Esophagus muscularis mucosa (tissue), 4 donors: Measurements from ENCODE around the gene HGD. TPM values are rescaled to one million over a fixed set of nuclear protein-coding genes. Genes with fewer than 3 reads are reported as not detected.
"Not testable (repeated sequence)": the region's sequence is repeated elsewhere in the genome, so short reads cannot be mapped to it uniquely, and the experiment has no call there.

Source experiments
- DNase-seq: peaks from one replicate; pipeline ENCODE4 v3.0.0-alpha.2; 2017; ENCODE audit errors: extremely low spot score
- H3K27ac ChIP-seq, 4 donors: fragments of 200-600 bp; sonication (generic); replicated peaks in 1 of 4; 1 replicate in 3 of 4; 2 replicates in 1 of 4; pipeline ENCODE4 v1.5.1; 2016 to 2019; ENCODE audit warnings: mild to moderate bottlenecking in 1 of 4
- H3K27me3 ChIP-seq, 4 donors: fragments of 200-600 bp; sonication (generic); one replicate each; pipeline versions ENCODE4 v1.5.1 to v1.6.0; 2016 to 2019
- H3K36me3 ChIP-seq, 4 donors: fragments of 200-600 bp; sonication (generic); one replicate each; pipeline ENCODE4 v1.5.1; 2016 to 2019
- H3K4me1 ChIP-seq, 4 donors: fragments of 200-600 bp; sonication (generic); one replicate each; pipeline ENCODE4 v1.5.1; 2016 to 2019
- H3K4me3 ChIP-seq, 4 donors: fragments of 200-600 bp; sonication (generic); 1 replicate in 2 of 4; 2 replicates in 2 of 4; pipeline ENCODE4 v1.5.1; 2016 to 2019; ENCODE audit warnings: mild to moderate bottlenecking in 4 of 4, moderate library complexity in 1 of 4
- H3K9me3 ChIP-seq, 4 donors: fragments of 200-600 bp; sonication (generic); 1 replicate in 3 of 4; 2 replicates in 1 of 4; pipeline ENCODE4 v1.5.1; 2016 to 2019
- CTCF ChIP-seq, 3 experiments: fragments of 200-600 bp in 2 of 3; fragments of 450-650 bp in 1 of 3; sonication (generic) in 2 of 3; IDR thresholded peaks; one replicate each; pipeline ENCODE4 v1.5.1; 2017 to 2019; ENCODE audit warnings: antibody characterized with exemption in 3 of 3, mild to moderate bottlenecking in 2 of 3, moderate library complexity in 1 of 3
- EP300 ChIP-seq: sonication (generic); formaldehyde crosslinking; IDR thresholded peaks from one replicate; pipeline ENCODE4 v1.6.1; 2017; ENCODE audit warnings: antibody characterized with exemption
- POLR2A ChIP-seq: fragments of 450-650 bp; IDR thresholded peaks from one replicate; pipeline ENCODE4 v1.6.1; 2017; ENCODE audit warnings: antibody characterized with exemption, moderate library complexity, mild to moderate bottlenecking, low read depth
- POLR2AphosphoS5 ChIP-seq, 2 donors: sonication (generic); formaldehyde crosslinking; IDR thresholded peaks; one replicate each; pipeline ENCODE4 v1.6.1; 2017; ENCODE audit warnings: antibody characterized with exemption in 2 of 2
- WGBS: methylation state at CpG from one replicate; pipeline ENCODE4 v1.1.5; 2018; 5-methylcytosine and 5-hydroxymethylcytosine counted together
- intact Hi-C: fragments of 100-400 bp; cut with DNase I; formaldehyde crosslinking; loops from one replicate; pipeline ENCODE4 v1.15.1; 2023
- total RNA-seq, 4 donors: library from RNA; depleted of rRNA; stranded (reverse); fragments of >200 nt; gene quantifications; one replicate each; pipeline versions ENCODE4 v1.1.0 to v1.2.1, GENCODE V29; 2016

HGD gene
- total RNA-seq, 4 donors from 2014 or later = 0.69 TPM; not detected in 3

- Histone ChIP-seq H3K36me3 (no peaks in the 10 kb centered on the region), H3K27ac (no peak overlapping the region), H3K4me1 (no peaks in the 10 kb centered on the region), H3K9me3 (peaks cover 0 to 13% (median 4%) of the 10 kb centered on the region in 4 donors), H3K4me3 (no peak overlapping the region), H3K27me3 (no peaks in the 10 kb centered on the region)
- TF ChIP-seq CTCF (IDR thresholded peaks at IDR 0.05) = no peak
- TF ChIP-seq EP300 = no peak
- TF ChIP-seq POLR2AphosphoS5 (IDR thresholded peaks at IDR 0.05) = no peak
- no peak for TF ChIP-seq POLR2A
- DNase-seq = no peak
- intact Hi-C loops = no loop called here
Measured at GRCh38 chr3:120623727-120624093, 58.3 kb downstream of the HGD start.

GRCh38 chr3:120622870-120623726, 58.9 kb downstream of the HGD start:
- Histone ChIP-seq H3K27ac (no peak overlapping the region), H3K9me3 (peaks cover 0 to 13% (median 4%) of the 10 kb centered on the region in 4 donors), H3K27me3 (no peaks in the 10 kb centered on the region), H3K4me1 (no peaks in the 10 kb centered on the region), H3K4me3 (no peak overlapping the region), H3K36me3 (no peaks in the 10 kb centered on the region)
- DNase-seq = no peak
- intact Hi-C loops = no loop called here
- TF ChIP-seq EP300 (no peak), POLR2AphosphoS5 (IDR thresholded peaks at IDR 0.05) (no peak), POLR2A (no peak), CTCF (IDR thresholded peaks at IDR 0.05) (peak in 1 of 3 experiments; percentile 20)
- 91% methylated on average over 12 of the region's 12 CpGs for WGBS

- Histone ChIP-seq H3K4me1 (no peaks in the 10 kb centered on the region), H3K36me3 (no peaks in the 10 kb centered on the region), H3K27ac (no peak overlapping the region), H3K9me3 (peaks cover 0 to 13% (median 4%) of the 10 kb centered on the region in 4 donors), H3K27me3 (no peaks in the 10 kb centered on the region), H3K4me3 (no peak overlapping the region)
- no peak for DNase-seq
- TF ChIP-seq POLR2A = no peak
- TF ChIP-seq CTCF (IDR thresholded peaks at IDR 0.05) = no peak
- TF ChIP-seq POLR2AphosphoS5 (IDR thresholded peaks at IDR 0.05) = no peak
- TF ChIP-seq EP300 = no peak
- intact Hi-C loops = no loop called here
- WGBS = 73% methylated on average over 3 of the region's 3 CpGs
Measured at GRCh38 chr3:120622457-120622856, 59.6 kb downstream of the HGD start.

DNA sequence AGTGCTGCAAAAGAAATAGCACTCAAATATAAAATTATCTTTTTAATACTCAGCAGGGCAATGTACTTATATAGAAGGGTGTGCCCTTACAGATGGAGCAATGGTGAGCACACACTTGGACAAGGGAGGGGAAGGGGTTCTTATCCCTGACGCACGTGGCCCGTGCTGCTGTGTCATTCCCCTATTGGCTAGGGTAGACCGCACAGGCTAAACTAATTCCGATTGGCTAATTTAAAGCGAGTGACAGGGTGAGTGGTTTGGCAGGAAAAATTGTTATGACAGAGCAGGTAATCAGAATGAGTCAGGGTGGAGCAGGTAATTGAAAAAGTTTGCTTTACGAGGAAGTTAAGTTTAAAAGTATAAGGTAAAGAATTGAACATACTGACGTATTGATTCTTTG, 65.3 kb downstream of the HGD start:
- H3K36me3 ChIP-seq, DNase-seq, H3K4me3 ChIP-seq, H3K27me3 ChIP-seq, H3K9me3 ChIP-seq, intact Hi-C loops, H3K27ac ChIP-seq, H3K4me1 ChIP-seq: not testable (repeated sequence)
- 85% methylated on average over 8 of the region's 8 CpGs for WGBS

DNA sequence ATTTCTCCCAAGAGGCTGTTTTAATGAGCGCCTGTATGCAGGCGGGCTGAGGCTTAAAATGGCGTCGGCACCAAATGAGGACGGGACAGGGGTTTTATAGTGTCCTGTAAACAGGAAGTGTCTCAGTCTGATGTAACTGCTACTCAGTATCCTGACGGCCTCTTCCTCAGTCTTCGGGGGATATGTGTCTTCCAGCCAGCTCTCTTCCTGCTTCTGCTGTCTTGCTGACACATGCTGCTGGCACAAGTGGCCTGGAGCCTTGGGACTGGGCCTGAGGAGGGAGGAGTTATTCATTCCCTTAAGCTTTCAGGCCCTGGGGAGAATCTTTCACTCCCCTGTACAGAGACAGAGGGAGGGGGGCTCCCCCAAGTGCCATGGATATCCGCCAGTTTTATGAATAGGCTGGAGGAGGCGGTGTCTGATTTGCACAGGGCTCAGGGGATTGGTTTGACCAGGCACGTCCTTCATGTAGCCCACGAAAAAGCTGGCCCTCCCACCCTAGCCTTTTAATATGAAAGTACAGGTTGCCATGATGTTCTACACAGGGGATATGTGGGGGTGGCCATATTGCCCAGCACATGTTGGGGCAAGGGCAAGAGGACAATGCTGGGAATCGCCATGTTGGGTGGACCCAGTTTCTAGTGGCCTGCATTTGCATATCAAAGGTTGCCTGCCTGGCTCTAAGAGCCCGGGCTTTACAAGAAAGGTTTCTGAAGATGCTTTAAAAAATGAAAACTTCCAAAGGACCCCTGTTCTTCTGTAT, 66.0 kb downstream of the HGD start:
- intact Hi-C loops = no loop called here
- peak overlapping the region in 1 of 4 donors; percentile 14 for H3K27ac ChIP-seq
- DNase-seq = no peak
- 60% methylated on average over 9 of the region's 13 CpGs for WGBS
- H3K27me3 ChIP-seq = no peaks in the 10 kb centered on the region
- H3K9me3 ChIP-seq = no peaks in the 10 kb centered on the region
- no peak for TF ChIP-seq CTCF (IDR thresholded peaks at IDR 0.05)
- no peak for TF ChIP-seq EP300
- no peak for TF ChIP-seq POLR2A
- TF ChIP-seq POLR2AphosphoS5 (IDR thresholded peaks at IDR 0.05) = no peak
- H3K4me3 ChIP-seq = no peak overlapping the region
- H3K36me3 ChIP-seq = no peaks in the 10 kb centered on the region
- H3K4me1 ChIP-seq = no peaks in the 10 kb centered on the region
